ENCODE measurements around the gene FRMPD1. TPM values are rescaled to one million over a fixed set of nuclear protein-coding genes. Genes with fewer than 3 reads are reported as not detected.
A peak's percentile ranks its signal among the peaks of the same experiment; 100 is the strongest.

FRMPD1 gene
- polyA plus RNA-seq, 2 of the 4 experiments (the other 2 are of a cell fraction): 0.01 TPM; not detected in 1

GRCh38 chr9:37700900-37701299, 50.1 kb downstream of the FRMPD1 start:
- 70% methylated on average over 3 of the region's 3 CpGs for WGBS (ENCODE audit: missing lambda C conversion rate)
- ChIA-PET POLR2A (no interaction called here), CTCF (interaction anchor here (0.9 kb wide), 1 partner anchor 10 kb away, joined by 3 read pairs; no protein-coding TSS in a partner anchor)
- TF ChIP-seq ZSCAN20 (CRISPR knock-in tag; IDR thresholded peaks at IDR 0.05): no peak
- TF ChIP-seq HDAC2 (IDR thresholded peaks at IDR 0.05): no peak
- TF ChIP-seq KDM1A (IDR thresholded peaks at IDR 0.05; ENCODE audit: low read depth): no peak
- no peak for TF ChIP-seq ZNF302 (CRISPR knock-in tag; IDR thresholded peaks at IDR 0.05)
- TF ChIP-seq HES2 (IDR thresholded peaks at IDR 0.05): no peak
- no peak for TF ChIP-seq CTCF (IDR thresholded peaks at IDR 0.05)
- TF ChIP-seq ZC3H11A (IDR thresholded peaks at IDR 0.05): no peak
- no peak for TF ChIP-seq HOXB13 (CRISPR knock-in tag; IDR thresholded peaks at IDR 0.05; ENCODE audit: low read depth)
- no peak for TF ChIP-seq TP53 (CRISPR knock-in tag; IDR thresholded peaks at IDR 0.05)
- TF ChIP-seq EHF (CRISPR knock-in tag; IDR thresholded peaks at IDR 0.05): no peak
- no peak for TF ChIP-seq NPAS2 (CRISPR knock-in tag; IDR thresholded peaks at IDR 0.05; ENCODE audit: borderline replicate concordance)
- TF ChIP-seq CHD4 (IDR thresholded peaks at IDR 0.05; ENCODE audit: borderline replicate concordance): no peak
- no peak for TF ChIP-seq ELK1 (IDR thresholded peaks at IDR 0.05; ENCODE audit: low read depth, low read length)
- TF ChIP-seq JUN (IDR thresholded peaks at IDR 0.05): no peak
- TF ChIP-seq RNF2 (IDR thresholded peaks at IDR 0.05; ENCODE audit: borderline replicate concordance, low read depth): no peak
- no peak for TF ChIP-seq CEBPB (IDR thresholded peaks at IDR 0.05)
- no peak for TF ChIP-seq PBX3 (IDR thresholded peaks at IDR 0.05)
- Histone ChIP-seq H3K9me3 (no peaks in the 10 kb centered on the region), H3K4me3 (no peak overlapping the region), H3K4me2 (no peak overlapping the region), H3K4me1 (no peaks in the 10 kb centered on the region), H3K27ac (no peak overlapping the region)
- ATAC-seq: no peak; a peak in 1 of 6 replicates
- FAIRE-seq: no peak
- no peak for DNase-seq (ENCODE audit: low read depth in 1 of 2, low spot score in 1 of 2)

GRCh38 chr9:37705787-37706186, 55.0 kb downstream of the FRMPD1 start:
- Histone ChIP-seq H3K27ac (no peak overlapping the region), H3K4me3 (no peak overlapping the region), H3K9me3 (no peaks in the 10 kb centered on the region), H3K4me2 (no peak overlapping the region), H3K4me1 (no peaks in the 10 kb centered on the region)
- no peak for FAIRE-seq
- CTCF ChIA-PET: interaction anchor here (1.0 to 1.9 kb wide), 3 partner anchors 10 to 113 kb away, joined by 3 to 4 read pairs (median 3); partner anchors contain the start of gene TOMM5
- TF ChIP-seq ZC3H11A (IDR thresholded peaks at IDR 0.05): peak; percentile 92
- no peak for TF ChIP-seq ELK1 (IDR thresholded peaks at IDR 0.05; ENCODE audit: low read depth, low read length)
- no peak for TF ChIP-seq CBX2 (IDR thresholded peaks at IDR 0.05; ENCODE audit: borderline replicate concordance, low read depth)
- TF ChIP-seq NFE2L2 (conservative IDR thresholded peaks at IDR 0.05; ENCODE audit: low read length): no peak
- no peak for DNase-seq (ENCODE audit: low read depth in 1 of 2, low spot score in 1 of 2)
- POLR2A ChIA-PET: interaction anchor here (0.6 kb wide), 1 partner anchor 45 kb away, joined by 4 read pairs; no protein-coding TSS in a partner anchor
- 7% methylated on average over 3 of the region's 3 CpGs for WGBS (ENCODE audit: missing lambda C conversion rate)
- no peak for ATAC-seq
